SK-N-MC (cell line): ENCODE measurements around the gene ANKS6.
A peak's percentile ranks its signal among the peaks of the same experiment; 100 is the strongest.

Experiments
- DNase-seq: peaks from one replicate; pipeline ENCODE4 v3.0.0-alpha.2; 2011; ENCODE audit warnings: low read depth, low spot score
- H3K27ac ChIP-seq: fragments of 200-600 bp; sonication (generic); 2 replicates; pipeline ENCODE4 v1.5.1; 2016; ENCODE audit warnings: mixed run types
- H3K36me3 ChIP-seq: fragments of 200-600 bp; sonication (generic); 2 replicates; pipeline ENCODE4 v1.6.1; 2017; ENCODE audit warnings: antibody characterized with exemption, low read length, mixed read lengths; ENCODE audit not compliant: insufficient read depth
- H3K4me3 ChIP-seq: fragments of 200-600 bp; sonication (generic); 2 replicates; pipeline ENCODE4 v1.5.1; 2016
- H3K9ac ChIP-seq: fragments of 200-600 bp; sonication (generic); 2 replicates; pipeline ENCODE4 v1.8.0; 2017; ENCODE audit warnings: mixed run types, mixed read lengths; ENCODE audit not compliant: insufficient read length
- H3K9me3 ChIP-seq: fragments of 200-600 bp; sonication (generic); 2 replicates; pipeline ENCODE4 v1.6.1; 2017; ENCODE audit warnings: low read depth, mild to moderate bottlenecking, antibody characterized with exemption, low read length, moderate library complexity, mixed read lengths
- EZH2 ChIP-seq: fragments of 200-600 bp; sonication (generic); IDR thresholded peaks from one replicate; pipeline ENCODE4 v1.6.1; 2017; ENCODE audit warnings: antibody characterized with exemption
- FOXP2 ChIP-seq: optimal IDR thresholded peaks from 2 replicates; pipeline ENCODE3; 2011; ENCODE audit warnings: mild to moderate bottlenecking, moderate library complexity; ENCODE audit not compliant: insufficient read depth; ENCODE audit errors: extremely low read length, control extremely low read depth
- POLR2AphosphoS5 ChIP-seq: IDR thresholded peaks from 2 replicates; pipeline ENCODE4 v1.6.1; 2012; ENCODE audit warnings: mild to moderate bottlenecking, low read depth, low read length, borderline replicate concordance

The ANKS6 gene

GRCh38 chr9:98797491-98797890, 1.1 kb upstream of the ANKS6 start:
- H3K9ac ChIP-seq = no peak overlapping the region
- no peak for TF ChIP-seq POLR2AphosphoS5
- TF ChIP-seq EZH2 = no peak
- TF ChIP-seq FOXP2 = no peak
- H3K4me3 ChIP-seq = no peak overlapping the region

GRCh38 chr9:98795970-98796363, 388 bp downstream of the ANKS6 start:
- Histone ChIP-seq H3K27ac (no peak overlapping the region), H3K36me3 (no peaks in the 10 kb centered on the region), H3K9me3 (no peaks in the 10 kb centered on the region), H3K9ac (peak overlapping the region; percentile 79), H3K4me3 (peak overlapping the region; percentile 88)
- TF ChIP-seq FOXP2 (no peak), POLR2AphosphoS5 (no peak), EZH2 (no peak)
- no peak for DNase-seq

More at GRCh38 chr9:98797491-98797890, 1.1 kb upstream of the ANKS6 start:
- Histone ChIP-seq H3K9me3 (no peaks in the 10 kb centered on the region), H3K36me3 (no peaks in the 10 kb centered on the region), H3K27ac (no peak overlapping the region)
- DNase-seq = no peak

- Histone ChIP-seq H3K27ac (no peak overlapping the region), H3K9me3 (no peaks in the 10 kb centered on the region), H3K9ac (peak overlapping the region; percentile 79), H3K4me3 (peak overlapping the region; percentile 88), H3K36me3 (peaks cover 4% of the 10 kb centered on the region; the same call in 1 of the 2 replicates)
- TF ChIP-seq FOXP2 (no peak), POLR2AphosphoS5 (no peak), EZH2 (no peak)
- DNase-seq = no peak
Measured at GRCh38 chr9:98795295-98795955, 930 bp downstream of the ANKS6 start.

GRCh38 chr9:98794802-98795201, 1.6 kb downstream of the ANKS6 start:
- no peak overlapping the region for H3K9ac ChIP-seq
- H3K4me3 ChIP-seq = peak overlapping the region; percentile 88; the same call in 1 of the 2 replicates
- DNase-seq = no peak
- H3K27ac ChIP-seq = no peak overlapping the region
- no peaks in the 10 kb centered on the region for H3K9me3 ChIP-seq
- TF ChIP-seq EZH2 (no peak), FOXP2 (no peak), POLR2AphosphoS5 (no peak)
- H3K36me3 ChIP-seq = peaks cover 6% of the 10 kb centered on the region; the same call in 1 of the 2 replicates

- H3K36me3 ChIP-seq = peaks cover 10% of the 10 kb centered on the region; the same call in 1 of the 2 replicates
- TF ChIP-seq EZH2 (no peak), POLR2AphosphoS5 (no peak), FOXP2 (no peak)
- no peak for DNase-seq
- no peak overlapping the region for H3K4me3 ChIP-seq
- no peaks in the 10 kb centered on the region for H3K9me3 ChIP-seq
- no peak overlapping the region for H3K9ac ChIP-seq
- no peak overlapping the region for H3K27ac ChIP-seq
Measured at GRCh38 chr9:98793031-98793430, 3.3 kb downstream of the ANKS6 start.

- Histone ChIP-seq H3K27ac (no peak overlapping the region), H3K4me3 (no peak overlapping the region), H3K9me3 (no peaks in the 10 kb centered on the region), H3K36me3 (peaks cover 10% of the 10 kb centered on the region; the same call in 1 of the 2 replicates), H3K9ac (no peak overlapping the region)
- no peak for DNase-seq
- TF ChIP-seq FOXP2 (no peak), POLR2AphosphoS5 (no peak), EZH2 (no peak)
Measured at GRCh38 chr9:98791608-98792490, 4.5 kb downstream of the ANKS6 start.

- Histone ChIP-seq H3K9me3 (no peaks in the 10 kb centered on the region), H3K36me3 (peaks cover 10% of the 10 kb centered on the region; the same call in 1 of the 2 replicates), H3K9ac (no peak overlapping the region), H3K4me3 (no peak overlapping the region), H3K27ac (no peak overlapping the region)
- TF ChIP-seq EZH2 (no peak), FOXP2 (no peak), POLR2AphosphoS5 (no peak)
- DNase-seq = no peak
Measured at GRCh38 chr9:98790842-98791607, 5.3 kb downstream of the ANKS6 start.
